OCI-LY3 (cell line): Measurements from ENCODE around the gene HSPA1L.

Experiments used
- H2AFZ ChIP-seq: fragments of 200-600, 300-600 bp; shearing (Covaris generic); 2 replicates; pipeline ENCODE4 v1.6.0; 2014; ENCODE audit warnings: antibody characterized with exemption, low read depth, low read length
- H3K27ac ChIP-seq: fragments of 200-600, 300-600 bp; sonication (generic); 2 replicates; pipeline ENCODE4 v1.5.1; 2014; ENCODE audit warnings: mild to moderate bottlenecking, low read length, moderate library complexity, mixed read lengths
- H3K27me3 ChIP-seq: fragments of 200-600, 300-600 bp; sonication (generic); 2 replicates; pipeline ENCODE4 v1.6.1; 2014; ENCODE audit warnings: low read depth, low read length, mixed read lengths
- H3K36me3 ChIP-seq: fragments of 200-600, 300-600 bp; sonication (generic); replicated peaks from 2 replicates; pipeline ENCODE3; 2014; ENCODE audit warnings: low read depth, low read length, mixed read lengths
- H3K4me1 ChIP-seq: fragments of 300-600, 200-600 bp; sonication (generic); 2 replicates; pipeline ENCODE4 v1.6.1; 2014; ENCODE audit warnings: low read length, mixed read lengths
- H3K4me2 ChIP-seq: fragments of 200-600, 300-600 bp; sonication (generic); 2 replicates; pipeline ENCODE4 v1.6.1; 2014; ENCODE audit warnings: low read length, mixed read lengths
- H3K4me3 ChIP-seq: fragments of 300-600, 200-600 bp; sonication (generic); 2 replicates; pipeline ENCODE4 v1.5.1; 2014; ENCODE audit warnings: antibody characterized with exemption, mild to moderate bottlenecking, low read length, moderate library complexity
- H3K79me2 ChIP-seq: fragments of 300-600, 200-600 bp; shearing (Covaris generic); 2 replicates; pipeline ENCODE4 v1.6.1; 2014; ENCODE audit warnings: mild to moderate bottlenecking, low read length, mixed read lengths
- H3K9ac ChIP-seq: fragments of 300-600, 200-600 bp; shearing (Covaris generic); 2 replicates; pipeline ENCODE4 v1.6.0; 2014; ENCODE audit warnings: mild to moderate bottlenecking, low read length, moderate library complexity
- H3K9me3 ChIP-seq: fragments of 200-600, 300-600 bp; shearing (Covaris generic); 2 replicates; pipeline ENCODE4 v1.6.1; 2014; ENCODE audit warnings: low read length, mixed read lengths; ENCODE audit not compliant: insufficient read depth
- H4K20me1 ChIP-seq: fragments of 200-600, 300-600 bp; sonication (generic); 2 replicates; pipeline ENCODE4 v1.6.1; 2016; ENCODE audit warnings: low read length, mixed read lengths; ENCODE audit not compliant: insufficient read depth
- EZH2phosphoT487 ChIP-seq: fragments of 200-600 bp; shearing (Covaris generic); IDR thresholded peaks from 2 replicates; pipeline ENCODE4 v1.6.1; 2018; ENCODE audit warnings: antibody characterized with exemption, mixed run types, low read depth
- TF ChIP-seq, protein P1 (sequence below): fragments of 200-600, 300-600 bp; sonication (generic); IDR thresholded peaks from 2 replicates; pipeline ENCODE4 v1.5.1; 2014; ENCODE audit warnings: antibody characterized with exemption, low read length, low read depth

The HSPA1L gene

DNA sequence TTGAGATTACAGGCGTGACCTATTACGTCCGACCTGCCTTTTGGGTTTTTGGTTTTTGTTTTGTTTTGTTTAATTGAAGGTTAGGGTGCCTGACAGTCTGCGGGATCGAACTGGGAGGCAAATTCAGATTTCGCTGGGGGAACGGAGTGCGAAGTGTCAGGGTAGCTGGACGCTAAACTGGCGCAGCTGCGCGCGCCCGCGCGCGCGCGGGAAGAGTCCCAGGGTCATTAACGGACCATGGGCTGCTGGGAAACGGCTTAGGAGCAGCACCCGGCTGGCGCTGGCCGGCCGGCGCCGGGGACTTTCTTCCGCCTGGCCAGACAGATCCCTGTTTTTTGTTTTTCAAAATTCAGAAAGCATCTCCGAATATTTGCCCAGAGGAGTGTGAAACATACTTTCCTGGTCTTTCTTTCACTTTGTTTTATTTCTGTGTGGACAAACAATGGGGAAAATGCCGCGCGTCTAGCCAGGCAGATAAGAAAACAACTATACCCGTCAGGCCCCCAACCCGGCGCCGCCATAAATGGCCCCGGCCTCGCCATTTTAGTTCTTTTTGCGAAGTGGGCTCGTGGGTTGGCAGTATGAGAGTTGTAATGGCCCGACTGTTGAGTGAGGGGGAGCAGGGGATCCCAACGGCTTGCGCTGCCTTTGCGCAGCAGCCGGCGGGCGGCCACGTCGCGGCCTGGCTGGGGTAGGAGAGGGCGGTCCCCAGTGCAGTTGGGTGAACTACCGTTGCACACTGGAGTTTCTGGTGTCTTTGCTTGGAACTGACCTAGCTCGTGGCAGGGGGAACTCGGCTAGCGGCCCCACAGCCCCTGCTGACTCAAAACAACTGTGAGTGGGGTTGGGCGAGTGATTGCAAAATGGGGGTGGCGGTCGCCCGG, 19.5 kb upstream of the HSPA1L start:
- H3K27me3 ChIP-seq: no peaks in the 10 kb centered on the region
- peak overlapping the region; percentile 97 for H3K4me2 ChIP-seq
- H3K79me2 ChIP-seq: peaks cover 44% of the 10 kb centered on the region
- peak overlapping the region; percentile 98 for H3K4me3 ChIP-seq
- peaks cover 33% of the 10 kb centered on the region for H3K4me1 ChIP-seq
- peak overlapping the region; percentile 99 for H3K9ac ChIP-seq
- peak overlapping the region; percentile 88 for H3K27ac ChIP-seq
- no peak for TF ChIP-seq EZH2phosphoT487
- peaks cover 36% of the 10 kb centered on the region for H3K36me3 ChIP-seq
- H3K9me3 ChIP-seq: no peaks in the 10 kb centered on the region
- H4K20me1 ChIP-seq: peaks cover 12% of the 10 kb centered on the region
- peak overlapping the region; percentile 14; the same call in 1 of the 2 replicates for H2AFZ ChIP-seq

DNA sequence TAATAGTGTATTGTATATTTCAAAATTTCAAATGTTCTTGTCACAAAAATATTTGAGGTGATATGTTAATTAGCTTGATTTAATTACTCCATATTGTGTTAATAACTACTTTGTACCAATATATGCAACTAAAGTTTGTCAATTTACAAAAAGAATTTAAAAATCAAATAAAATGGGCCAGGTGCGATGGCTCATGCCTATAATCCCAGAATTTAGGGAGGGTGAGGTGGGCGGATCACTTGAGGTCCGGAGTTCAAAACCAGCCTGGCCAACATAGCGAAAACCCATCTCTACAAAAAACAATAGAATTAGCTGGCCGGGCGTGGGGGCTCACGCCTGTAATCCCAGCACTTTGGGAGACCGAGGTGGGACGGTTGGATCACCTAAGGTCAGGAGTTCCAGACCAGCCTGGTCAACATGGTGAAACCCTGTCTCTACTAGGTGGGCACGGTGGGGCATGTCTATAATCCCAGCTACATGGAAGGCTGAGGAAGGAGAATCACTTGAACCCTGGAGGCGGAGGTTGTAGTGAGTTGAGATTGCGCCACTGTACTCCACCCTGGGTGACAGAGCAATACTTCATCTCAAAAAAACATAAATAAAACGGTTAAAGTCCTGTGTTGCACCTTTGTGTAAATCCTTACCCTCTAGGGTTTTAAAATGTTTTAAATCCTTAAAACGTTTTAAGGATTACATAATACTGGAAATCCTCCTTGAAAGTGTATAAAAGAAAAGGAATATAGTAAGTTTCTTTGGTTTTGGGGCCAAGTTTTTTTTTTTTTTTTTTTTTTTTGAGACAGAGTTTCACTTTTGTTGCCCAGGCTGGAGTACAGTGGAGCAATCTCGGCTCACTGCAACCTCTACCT, 16.5 kb upstream of the HSPA1L start:
- no peak overlapping the region for H2AFZ ChIP-seq
- H3K4me2 ChIP-seq: peak overlapping the region; percentile 94; the same call in 1 of the 2 replicates
- H3K36me3 ChIP-seq: peaks cover 12% of the 10 kb centered on the region
- H4K20me1 ChIP-seq: no peaks in the 10 kb centered on the region; the same call in 1 of the 2 replicates
- H3K27ac ChIP-seq: no peak overlapping the region
- no peak overlapping the region for H3K9ac ChIP-seq
- no peak for TF ChIP-seq EZH2phosphoT487
- TF ChIP-seq, protein P1, sequence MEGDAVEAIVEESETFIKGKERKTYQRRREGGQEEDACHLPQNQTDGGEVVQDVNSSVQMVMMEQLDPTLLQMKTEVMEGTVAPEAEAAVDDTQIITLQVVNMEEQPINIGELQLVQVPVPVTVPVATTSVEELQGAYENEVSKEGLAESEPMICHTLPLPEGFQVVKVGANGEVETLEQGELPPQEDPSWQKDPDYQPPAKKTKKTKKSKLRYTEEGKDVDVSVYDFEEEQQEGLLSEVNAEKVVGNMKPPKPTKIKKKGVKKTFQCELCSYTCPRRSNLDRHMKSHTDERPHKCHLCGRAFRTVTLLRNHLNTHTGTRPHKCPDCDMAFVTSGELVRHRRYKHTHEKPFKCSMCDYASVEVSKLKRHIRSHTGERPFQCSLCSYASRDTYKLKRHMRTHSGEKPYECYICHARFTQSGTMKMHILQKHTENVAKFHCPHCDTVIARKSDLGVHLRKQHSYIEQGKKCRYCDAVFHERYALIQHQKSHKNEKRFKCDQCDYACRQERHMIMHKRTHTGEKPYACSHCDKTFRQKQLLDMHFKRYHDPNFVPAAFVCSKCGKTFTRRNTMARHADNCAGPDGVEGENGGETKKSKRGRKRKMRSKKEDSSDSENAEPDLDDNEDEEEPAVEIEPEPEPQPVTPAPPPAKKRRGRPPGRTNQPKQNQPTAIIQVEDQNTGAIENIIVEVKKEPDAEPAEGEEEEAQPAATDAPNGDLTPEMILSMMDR: no peak
- peaks cover 23% of the 10 kb centered on the region for H3K4me1 ChIP-seq
- peaks cover 25% of the 10 kb centered on the region for H3K79me2 ChIP-seq
- H3K9me3 ChIP-seq: no peaks in the 10 kb centered on the region
- no peak overlapping the region for H3K4me3 ChIP-seq
- no peaks in the 10 kb centered on the region for H3K27me3 ChIP-seq

DNA sequence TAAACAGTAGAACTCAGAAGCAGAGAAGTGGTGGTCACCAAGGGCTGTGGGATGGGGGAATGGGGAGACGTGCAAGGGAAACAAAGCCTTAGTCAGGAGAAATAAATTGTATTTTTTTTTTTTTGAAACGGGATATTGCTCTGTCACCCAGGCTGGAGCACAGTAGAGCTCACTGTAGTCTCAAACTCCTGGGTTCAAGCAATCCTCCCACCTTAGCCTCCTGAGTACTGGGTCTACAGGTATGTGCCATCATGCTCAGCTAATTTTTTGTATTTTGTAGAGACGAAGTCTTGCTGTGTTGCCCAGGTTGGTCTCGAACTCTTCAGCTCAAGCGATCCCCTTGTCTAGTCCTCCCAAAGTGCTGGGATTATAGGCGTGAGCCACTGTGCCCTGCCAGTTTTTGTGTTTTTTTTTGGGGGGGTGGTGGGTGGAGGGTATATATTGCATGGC, 15.8 kb upstream of the HSPA1L start:
- Histone ChIP-seq H3K4me1 (peaks cover 19% of the 10 kb centered on the region), H3K4me2 (peak overlapping the region; percentile 94), H3K4me3 (peak overlapping the region; percentile 84), H3K36me3 (peaks cover 5% of the 10 kb centered on the region), H3K9me3 (no peaks in the 10 kb centered on the region), H4K20me1 (no peaks in the 10 kb centered on the region), H3K9ac (peak overlapping the region; percentile 84), H2AFZ (peak overlapping the region; percentile 97; the same call in 1 of the 2 replicates), H3K27me3 (no peaks in the 10 kb centered on the region), H3K27ac (0 out of 2 replicates have a peak overlapping the region, but pooled peaks have one; percentile 64), H3K79me2 (peaks cover 18% of the 10 kb centered on the region)
- TF ChIP-seq EZH2phosphoT487: no peak
- TF ChIP-seq, protein P1: no peak

DNA sequence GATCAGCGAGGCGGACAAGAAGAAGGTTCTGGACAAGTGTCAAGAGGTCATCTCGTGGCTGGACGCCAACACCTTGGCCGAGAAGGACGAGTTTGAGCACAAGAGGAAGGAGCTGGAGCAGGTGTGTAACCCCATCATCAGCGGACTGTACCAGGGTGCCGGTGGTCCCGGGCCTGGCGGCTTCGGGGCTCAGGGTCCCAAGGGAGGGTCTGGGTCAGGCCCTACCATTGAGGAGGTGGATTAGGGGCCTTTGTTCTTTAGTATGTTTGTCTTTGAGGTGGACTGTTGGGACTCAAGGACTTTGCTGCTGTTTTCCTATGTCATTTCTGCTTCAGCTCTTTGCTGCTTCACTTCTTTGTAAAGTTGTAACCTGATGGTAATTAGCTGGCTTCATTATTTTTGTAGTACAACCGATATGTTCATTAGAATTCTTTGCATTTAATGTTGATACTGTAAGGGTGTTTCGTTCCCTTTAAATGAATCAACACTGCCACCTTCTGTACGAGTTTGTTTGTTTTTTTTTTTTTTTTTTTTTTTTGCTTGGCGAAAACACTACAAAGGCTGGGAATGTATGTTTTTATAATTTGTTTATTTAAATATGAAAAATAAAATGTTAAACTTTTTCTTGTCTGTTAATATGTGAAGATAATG, 14.7 kb upstream of the HSPA1L start:
- Histone ChIP-seq H3K9ac (peak overlapping the region; percentile 84), H3K4me3 (peak overlapping the region; percentile 84), H3K27me3 (no peaks in the 10 kb centered on the region), H3K9me3 (no peaks in the 10 kb centered on the region), H3K36me3 (no peaks in the 10 kb centered on the region), H3K4me1 (peaks cover 19% of the 10 kb centered on the region), H3K4me2 (peak overlapping the region; percentile 94), H4K20me1 (no peaks in the 10 kb centered on the region), H3K27ac (peak overlapping the region; percentile 64), H3K79me2 (peaks cover 7% of the 10 kb centered on the region), H2AFZ (no peak overlapping the region)
- TF ChIP-seq EZH2phosphoT487: no peak
- TF ChIP-seq, protein P1: peak; percentile 35
